Upper lobe of left lung (tissue), 4 donors: ENCODE data around the gene RILP.

Experiments
- CTCF ChIP-seq, 6 experiments: fragments of 450-650 bp in 4 of 6; fragments of 200-600 bp in 2 of 6; sonication (generic) in 2 of 6; IDR thresholded peaks; one replicate each; pipeline ENCODE4 v1.5.1; 2016 to 2019; ENCODE audit warnings: antibody characterized with exemption in 6 of 6
- POLR2A ChIP-seq, 4 donors: fragments of 450-650 bp; IDR thresholded peaks; one replicate each; pipeline ENCODE4 v1.5.1; 2016 to 2017; ENCODE audit warnings: antibody characterized with exemption in 4 of 4, mild to moderate bottlenecking in 2 of 4

- TF ChIP-seq CTCF (IDR thresholded peaks at IDR 0.05) (no peak), POLR2A (IDR thresholded peaks at IDR 0.05) (no peak)
These were observed 26.5 kb downstream of the RILP start for GRCh38 chr17:1623057-1623630.
